Stimulated activated CD4-positive, alpha-beta T cell treated with anti-CD3 and anti-CD28 coated beads, TNF-alpha, amount 100 ng/mL, for 48 hours (primary cell): ENCODE measurements around the gene SLC25A1.

Experiments
- DNase-seq, 3 donors: peaks; one replicate each; pipeline ENCODE4 v3.0.0-alpha.2; 2020; ENCODE audit warnings: low read depth in 3 of 3

Gene SLC25A1

GRCh38 chr22:19178657-19179496 lies at the start of gene SLC25A1:
Gene SLC25A1, minus strand, starts transcription at chr22:19178736. Its CDS starts 63 bp downstream, at chr22:19178673.
- DNase-seq: peak; percentile 74 to 91 (median 77)

DNA sequence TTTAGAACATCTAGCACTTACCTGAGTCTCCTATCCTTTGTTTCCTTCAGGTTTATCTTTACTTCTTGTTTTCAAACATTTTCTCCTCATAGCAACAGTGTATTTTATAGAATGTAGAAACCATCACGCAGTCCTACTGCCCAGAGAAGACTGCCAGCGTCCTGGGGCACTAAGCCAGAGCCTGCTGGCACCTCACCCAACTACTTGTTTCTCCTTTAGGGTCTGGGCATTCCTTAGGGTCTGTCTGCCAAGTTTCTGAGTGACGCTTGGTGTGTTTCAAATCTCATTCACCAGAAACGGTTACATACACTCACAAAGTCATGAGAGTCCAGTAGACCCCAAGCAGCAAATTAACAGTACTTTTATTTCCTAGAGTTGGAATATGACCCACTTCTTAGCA lies 49.6 kb upstream of the SLC25A1 start:
- DNase-seq: no peak

DNA sequence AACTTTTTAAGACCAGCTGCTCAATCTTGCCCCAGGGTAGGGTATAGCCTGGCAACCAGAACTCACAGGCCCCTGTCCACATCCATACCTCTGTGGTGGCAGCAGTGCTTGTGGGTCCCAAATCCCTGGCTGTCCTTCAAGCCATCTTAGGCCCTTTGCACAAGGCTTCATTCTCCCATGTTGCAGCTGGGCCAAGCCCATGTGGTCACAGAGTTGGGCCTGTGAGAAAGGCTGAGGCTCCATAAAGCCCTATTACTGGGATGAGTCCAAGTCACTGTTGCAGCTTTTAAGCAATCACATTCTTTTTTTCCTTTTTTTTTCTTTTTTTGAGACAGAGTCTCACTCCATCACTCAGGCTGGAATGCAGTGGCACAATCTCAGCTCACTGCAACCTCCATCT lies 47.9 kb upstream of the SLC25A1 start:
- DNase-seq: no peak

DNA sequence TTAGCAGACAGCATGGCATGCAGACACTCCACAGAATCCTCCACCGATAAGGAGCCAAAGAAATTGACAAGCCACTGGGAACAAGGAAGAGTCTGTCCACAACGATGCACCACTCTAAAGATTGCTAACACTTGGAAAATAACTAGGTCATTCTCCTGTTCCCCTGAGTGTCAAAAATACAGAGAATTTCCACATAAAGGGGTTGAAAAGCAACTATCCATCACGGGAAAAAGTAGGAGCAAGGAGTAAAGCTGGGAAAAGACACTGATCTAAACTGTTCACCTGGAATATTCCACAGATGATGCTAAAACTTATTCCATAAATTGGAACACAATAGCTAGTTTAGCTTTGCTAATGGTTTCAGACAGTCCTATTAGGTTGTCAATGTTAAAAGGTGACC lies 47.0 kb upstream of the SLC25A1 start:
- no peak for DNase-seq

GRCh38 chr22:19224985-19225384 lies 46.4 kb upstream of the SLC25A1 start:
- no peak for DNase-seq

GRCh38 chr22:19224557-19224956 lies 46.0 kb upstream of the SLC25A1 start:
- no peak for DNase-seq

DNA sequence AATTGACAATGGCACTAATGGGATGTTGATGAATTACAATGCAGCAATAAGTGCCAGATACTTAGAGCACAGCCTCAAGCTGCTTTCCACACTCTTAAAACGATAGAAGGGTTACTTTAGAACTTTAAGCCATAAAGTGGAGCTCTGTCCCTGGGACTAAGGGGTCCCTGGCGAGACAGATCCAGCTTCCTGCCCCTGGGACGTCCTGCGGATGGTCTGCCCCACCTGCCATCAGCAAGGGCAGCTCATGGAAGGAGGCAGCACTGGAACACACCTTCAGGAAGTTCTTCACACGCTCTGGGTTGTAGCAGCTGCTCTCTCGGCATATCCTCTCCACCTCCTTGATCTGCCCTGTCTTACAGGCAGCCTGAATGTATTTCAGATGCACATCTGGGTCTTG lies 45.1 kb upstream of the SLC25A1 start:
- no peak for DNase-seq

DNA sequence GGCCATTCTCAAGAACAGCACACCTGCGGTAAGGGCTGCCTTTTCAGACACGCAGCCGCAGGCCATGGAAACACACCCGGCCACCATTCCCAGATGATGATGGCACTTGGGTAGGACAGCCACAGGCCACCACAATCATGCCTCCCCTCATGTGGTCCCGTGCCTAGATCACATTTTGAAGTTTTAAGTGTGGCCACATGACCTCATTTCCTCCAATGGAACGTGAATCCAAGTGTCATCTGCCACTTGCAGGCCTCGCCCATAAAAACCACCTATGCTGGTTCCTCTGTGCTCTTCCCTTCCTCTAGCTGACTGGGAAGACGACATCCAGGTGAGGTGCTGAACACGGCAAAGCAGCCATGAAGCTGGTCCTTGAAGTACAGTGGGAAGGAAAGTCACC lies 44.6 kb upstream of the SLC25A1 start:
- DNase-seq: no peak

GRCh38 chr22:19222242-19223005 lies 43.9 kb upstream of the SLC25A1 start:
- no peak for DNase-seq

DNA sequence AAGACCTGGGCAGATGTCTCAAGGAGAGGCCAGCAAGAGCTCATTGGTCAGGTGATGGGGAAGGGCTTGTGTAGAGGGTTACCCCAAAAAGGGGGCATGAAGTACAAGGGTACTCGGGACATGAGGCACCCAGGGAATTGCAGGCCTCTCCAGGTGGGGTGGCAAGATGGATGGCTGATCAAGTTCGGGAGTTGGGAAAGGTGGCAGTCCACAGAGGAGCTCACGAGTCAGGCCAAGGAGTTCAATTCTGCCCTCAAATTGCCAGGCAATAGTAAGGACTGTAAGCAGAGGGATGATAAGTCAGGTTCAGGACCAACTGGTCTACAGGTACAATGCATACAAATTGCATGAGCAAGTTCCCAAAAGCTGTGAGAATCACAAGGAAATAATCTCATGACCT lies 42.3 kb upstream of the SLC25A1 start:
- no peak for DNase-seq

- DNase-seq: no peak
These were observed 40.2 kb upstream of the SLC25A1 start for GRCh38 chr22:19218541-19219233.

DNA sequence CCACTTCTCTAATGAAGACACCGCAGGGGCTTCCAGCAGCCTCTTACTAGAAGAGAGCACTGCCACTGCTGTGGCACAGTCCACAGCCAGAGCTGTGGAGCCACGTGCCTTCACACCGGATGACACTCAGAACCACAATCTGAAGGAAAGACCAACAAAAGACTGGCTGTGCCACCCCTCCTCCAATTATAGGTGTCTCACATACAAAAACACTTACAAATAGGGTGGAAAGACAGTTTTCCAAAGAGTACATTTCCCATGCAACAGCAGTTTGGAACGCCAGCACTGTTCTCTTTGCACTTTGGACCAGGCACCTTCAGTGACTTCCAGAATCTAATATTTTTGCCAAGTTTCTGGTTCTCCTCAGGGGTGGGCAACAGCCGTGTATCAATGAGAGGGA lies 38.0 kb upstream of the SLC25A1 start:
- DNase-seq: no peak

DNA sequence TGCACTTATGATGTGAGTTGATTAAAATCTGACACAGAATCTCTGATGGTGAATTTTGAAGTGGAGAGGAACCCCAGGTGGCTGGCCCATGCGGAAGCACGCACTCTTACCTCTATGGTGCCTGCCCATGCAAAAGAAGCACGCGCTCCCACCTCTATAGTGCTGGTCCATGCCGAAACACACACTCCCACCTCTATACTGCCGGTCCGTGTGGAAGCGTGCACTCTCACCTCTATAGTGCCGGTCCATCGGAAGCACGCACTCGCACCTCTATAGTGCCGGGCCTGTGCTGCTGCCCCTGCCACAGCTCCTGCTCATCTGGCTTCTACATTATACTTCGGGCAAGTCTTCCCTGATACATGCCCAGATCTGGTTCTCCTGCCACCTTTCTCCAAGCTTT lies 36.8 kb upstream of the SLC25A1 start:
- no peak for DNase-seq

DNA sequence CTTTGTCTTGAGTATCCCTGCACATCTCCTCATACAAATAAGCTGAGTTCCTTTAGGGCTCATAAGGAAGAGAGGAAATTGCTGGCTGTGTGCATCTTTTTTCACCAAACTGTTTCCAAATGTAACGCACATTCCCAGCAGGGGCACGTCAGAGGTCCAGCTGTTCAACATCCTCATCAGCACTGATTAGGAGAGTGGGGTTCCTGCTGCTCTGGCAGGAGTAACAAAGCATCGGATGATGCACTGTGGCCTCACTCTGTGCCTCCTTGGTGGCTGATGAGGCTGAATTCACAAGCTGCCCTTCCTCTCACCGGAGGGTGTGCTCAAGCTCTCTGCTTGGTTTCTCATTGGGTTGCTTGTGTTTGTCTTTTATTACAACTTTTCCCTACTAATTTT lies 35.5 kb upstream of the SLC25A1 start:
- DNase-seq: no peak

- DNase-seq: no peak
These were observed 35.0 kb upstream of the SLC25A1 start for GRCh38 chr22:19213442-19214077.

DNA sequence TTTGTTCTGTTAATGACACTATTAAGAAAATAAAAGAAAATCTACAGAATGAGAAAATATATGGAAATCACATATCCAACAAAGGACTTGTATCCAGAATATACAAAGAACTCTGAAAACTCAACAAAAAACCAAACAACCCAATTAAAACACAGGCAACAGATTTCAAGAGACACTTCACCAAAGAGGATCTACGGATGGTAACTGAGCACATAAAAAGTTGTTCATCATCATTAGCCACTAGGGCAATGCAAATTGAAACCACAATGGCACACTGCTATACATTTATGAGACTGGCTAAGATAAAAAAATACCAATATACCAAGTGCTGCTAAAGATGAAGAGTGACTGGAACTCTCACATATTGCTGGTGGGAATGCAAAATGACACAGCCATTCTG lies 34.5 kb upstream of the SLC25A1 start:
- no peak for DNase-seq

DNA sequence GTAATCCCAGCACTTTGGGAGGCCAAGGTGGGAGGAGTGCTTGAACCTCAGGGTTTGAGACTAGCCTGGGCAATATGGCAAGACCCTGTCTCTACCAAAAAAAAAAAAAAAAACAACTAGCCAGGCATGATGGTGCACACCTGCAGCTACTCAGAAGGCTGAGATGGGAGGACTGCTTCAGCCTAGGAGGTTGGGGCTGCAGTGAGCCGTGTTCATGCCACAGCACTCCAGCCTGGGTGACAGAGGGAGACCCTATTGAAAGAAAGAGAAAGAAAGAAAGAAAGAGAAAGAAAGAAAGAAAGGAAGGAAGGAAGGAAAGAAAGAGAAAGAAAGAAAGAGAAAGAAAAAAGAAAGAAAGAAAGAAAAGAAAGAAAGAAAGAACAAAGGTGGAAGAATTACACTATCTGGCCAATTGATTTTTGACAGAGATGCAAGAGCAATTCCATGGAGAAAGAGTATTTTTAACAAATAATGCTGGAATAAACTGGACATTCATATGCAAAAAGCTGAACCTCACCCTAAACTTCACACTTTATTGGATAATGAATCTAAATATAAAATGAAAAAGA lies 33.9 kb upstream of the SLC25A1 start:
- no peak for DNase-seq

GRCh38 chr22:19210188-19210587 lies 31.7 kb upstream of the SLC25A1 start:
- DNase-seq: no peak

GRCh38 chr22:19208287-19208847 lies 29.8 kb upstream of the SLC25A1 start:
- no peak for DNase-seq

DNA sequence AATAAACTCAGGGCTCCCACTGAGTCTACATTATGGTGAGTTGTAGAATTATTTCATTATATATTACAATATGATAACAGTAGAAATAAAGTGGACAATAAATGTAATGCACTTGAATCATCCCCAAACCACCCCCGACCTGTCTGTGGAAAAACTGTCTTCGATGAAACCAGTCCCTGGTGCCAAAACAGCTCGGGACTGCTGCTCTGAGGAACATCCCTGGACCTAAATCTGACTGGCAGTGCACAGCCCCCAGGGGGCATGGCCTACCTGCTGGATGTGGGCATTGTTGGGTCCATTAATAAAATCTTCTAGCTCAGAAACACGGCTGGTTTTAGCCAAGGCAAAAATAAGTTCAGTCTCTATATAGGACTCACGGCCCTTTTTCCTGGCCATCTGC lies 29.3 kb upstream of the SLC25A1 start:
- no peak for DNase-seq

DNA sequence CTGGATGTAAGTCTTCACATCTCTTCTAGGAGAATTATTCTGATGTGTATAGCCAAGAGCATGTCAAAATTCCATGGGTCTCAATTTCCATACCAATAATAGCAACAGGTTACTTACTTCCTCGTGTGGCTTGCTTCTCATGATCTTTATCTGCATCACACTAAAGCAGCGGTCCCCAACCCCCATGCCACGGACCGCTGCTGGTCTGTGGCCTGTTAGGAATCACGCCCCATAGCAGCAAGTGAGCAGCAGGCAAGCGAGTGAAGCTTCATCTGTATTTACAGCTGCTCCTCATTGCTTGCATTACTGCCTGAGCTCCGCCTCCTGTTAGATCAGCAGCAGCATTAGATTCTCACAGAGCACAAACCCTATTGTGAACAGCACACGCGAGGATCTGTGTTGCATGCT lies 28.9 kb upstream of the SLC25A1 start:
- DNase-seq: no peak
